ENCODE measurements around the gene NAMPT. TPM values are rescaled to one million over a fixed set of nuclear protein-coding genes. Genes with fewer than 3 reads are reported as not detected.

Gene NAMPT
- total RNA-seq, 1 experiment from 2014 or later = 392 TPM

DNA sequence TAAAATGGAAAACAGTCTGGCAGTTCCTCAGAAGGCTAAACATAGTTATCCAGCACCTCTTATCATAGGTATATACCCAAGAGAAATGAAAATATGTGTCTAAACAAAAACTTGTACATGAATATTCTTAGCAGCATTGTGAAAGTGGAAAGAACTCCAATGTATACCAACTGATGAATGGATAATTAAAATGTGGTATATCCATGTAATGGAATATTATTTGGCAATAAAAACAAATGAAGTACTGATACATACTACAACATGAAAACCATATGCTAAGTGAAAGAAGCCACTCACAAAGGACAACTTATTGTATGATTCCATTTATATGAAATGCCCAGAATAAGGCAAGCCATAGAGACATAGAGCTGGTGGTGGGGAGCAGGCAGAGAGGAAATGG is 32.2 kb upstream of the NAMPT start:
- DNase-seq (ENCODE audit: unreplicated experiment) = no peak
- intact Hi-C loops (cut with micrococcal nuclease) = no loop called here
- TF ChIP-seq, protein P1, sequence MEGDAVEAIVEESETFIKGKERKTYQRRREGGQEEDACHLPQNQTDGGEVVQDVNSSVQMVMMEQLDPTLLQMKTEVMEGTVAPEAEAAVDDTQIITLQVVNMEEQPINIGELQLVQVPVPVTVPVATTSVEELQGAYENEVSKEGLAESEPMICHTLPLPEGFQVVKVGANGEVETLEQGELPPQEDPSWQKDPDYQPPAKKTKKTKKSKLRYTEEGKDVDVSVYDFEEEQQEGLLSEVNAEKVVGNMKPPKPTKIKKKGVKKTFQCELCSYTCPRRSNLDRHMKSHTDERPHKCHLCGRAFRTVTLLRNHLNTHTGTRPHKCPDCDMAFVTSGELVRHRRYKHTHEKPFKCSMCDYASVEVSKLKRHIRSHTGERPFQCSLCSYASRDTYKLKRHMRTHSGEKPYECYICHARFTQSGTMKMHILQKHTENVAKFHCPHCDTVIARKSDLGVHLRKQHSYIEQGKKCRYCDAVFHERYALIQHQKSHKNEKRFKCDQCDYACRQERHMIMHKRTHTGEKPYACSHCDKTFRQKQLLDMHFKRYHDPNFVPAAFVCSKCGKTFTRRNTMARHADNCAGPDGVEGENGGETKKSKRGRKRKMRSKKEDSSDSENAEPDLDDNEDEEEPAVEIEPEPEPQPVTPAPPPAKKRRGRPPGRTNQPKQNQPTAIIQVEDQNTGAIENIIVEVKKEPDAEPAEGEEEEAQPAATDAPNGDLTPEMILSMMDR (IDR thresholded peaks at IDR 0.05; ENCODE audit: unreplicated experiment) = no peak
- H3K9me3 Mint-ChIP-seq (ENCODE audit: unreplicated experiment) = no peaks in the 10 kb centered on the region
- POLR2A ChIA-PET = no interaction called here
- H3K27ac Mint-ChIP-seq (ENCODE audit: low read depth, unreplicated experiment) = no peak overlapping the region
- no peaks in the 10 kb centered on the region for H3K36me3 Mint-ChIP-seq (ENCODE audit: insufficient read depth, unreplicated experiment)
- no TSS peak for BruUV-seq (replicated peaks)
- peaks cover 26% of the 10 kb centered on the region for H3K4me1 Mint-ChIP-seq (ENCODE audit: insufficient read depth, unreplicated experiment)
- no peak overlapping the region for H3K4me3 Mint-ChIP-seq (ENCODE audit: unreplicated experiment)
- CTCF ChIA-PET = no interaction called here
- H3K27me3 Mint-ChIP-seq (ENCODE audit: insufficient read depth, unreplicated experiment) = no peaks in the 10 kb centered on the region

DNA sequence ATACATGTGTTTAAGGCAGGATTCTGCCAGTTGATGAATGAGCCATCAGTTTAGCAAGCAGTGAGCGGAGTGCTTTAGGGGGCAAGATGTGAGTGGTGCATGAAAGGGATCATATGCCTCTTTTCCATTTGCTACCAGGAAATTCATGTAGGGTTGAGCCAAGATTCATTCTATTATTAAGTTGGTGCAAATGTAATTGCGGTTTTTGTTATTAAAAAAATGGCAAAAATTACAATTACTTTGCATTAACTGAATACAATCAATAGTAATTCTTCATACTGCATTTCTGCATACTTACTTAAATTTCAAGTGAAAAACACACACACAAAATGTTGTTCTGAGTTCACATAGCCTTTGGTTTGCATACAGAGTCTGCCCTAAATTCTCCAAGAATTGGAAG is 30.1 kb upstream of the NAMPT start:
- no TSS peak for BruUV-seq (replicated peaks)
- ChIA-PET POLR2A (no interaction called here), CTCF (interaction anchor here (1.6 kb wide), 1 partner anchor 138 kb away, joined by 4 read pairs; no protein-coding TSS in a partner anchor)
- TF ChIP-seq, protein P1 (IDR thresholded peaks at IDR 0.05; ENCODE audit: unreplicated experiment) = no peak
- H3K27ac Mint-ChIP-seq (ENCODE audit: low read depth, unreplicated experiment) = no peak overlapping the region
- peaks cover 29% of the 10 kb centered on the region for H3K4me1 Mint-ChIP-seq (ENCODE audit: insufficient read depth, unreplicated experiment)
- no peaks in the 10 kb centered on the region for H3K27me3 Mint-ChIP-seq (ENCODE audit: insufficient read depth, unreplicated experiment)
- no peaks in the 10 kb centered on the region for H3K9me3 Mint-ChIP-seq (ENCODE audit: unreplicated experiment)
- no peaks in the 10 kb centered on the region for H3K36me3 Mint-ChIP-seq (ENCODE audit: insufficient read depth, unreplicated experiment)
- DNase-seq (ENCODE audit: unreplicated experiment) = no peak
- H3K4me3 Mint-ChIP-seq (ENCODE audit: unreplicated experiment) = no peak overlapping the region
- intact Hi-C loops (cut with micrococcal nuclease) = no loop called here

DNA sequence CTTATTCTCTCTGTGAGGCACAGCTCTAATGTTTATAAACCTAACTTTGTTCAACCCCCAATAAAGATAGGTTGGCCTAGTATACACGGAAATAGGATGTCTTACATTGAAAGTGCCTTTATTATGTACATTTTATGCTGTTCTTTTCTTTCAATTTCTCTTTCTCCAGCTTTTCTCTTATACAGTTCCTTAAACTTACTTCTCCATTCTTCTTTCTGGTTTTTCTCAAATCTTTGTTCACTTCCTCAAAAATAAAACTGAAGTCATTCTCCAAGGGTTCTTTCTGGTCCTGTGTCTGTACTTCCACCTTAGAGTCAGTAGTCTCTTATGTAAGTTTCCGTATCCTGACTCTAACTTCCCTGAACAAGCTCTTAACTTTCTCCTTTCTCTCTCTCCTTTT is 29.2 kb upstream of the NAMPT start:
- H3K36me3 Mint-ChIP-seq (ENCODE audit: insufficient read depth, unreplicated experiment) = no peaks in the 10 kb centered on the region
- TF ChIP-seq, protein P1 (IDR thresholded peaks at IDR 0.05; ENCODE audit: unreplicated experiment) = no peak
- H3K9me3 Mint-ChIP-seq (ENCODE audit: unreplicated experiment) = no peaks in the 10 kb centered on the region
- no peak for DNase-seq (ENCODE audit: unreplicated experiment)
- H3K27me3 Mint-ChIP-seq (ENCODE audit: insufficient read depth, unreplicated experiment) = no peaks in the 10 kb centered on the region
- intact Hi-C loops (cut with micrococcal nuclease) = loop anchor here (1.0 kb wide), 1 partner anchor 29 kb away; no protein-coding TSS in a partner anchor
- ChIA-PET CTCF (interaction anchor here (1.6 kb wide), 1 partner anchor 137 kb away, joined by 4 read pairs; no protein-coding TSS in a partner anchor), POLR2A (interaction anchor here (1.0 to 1.1 kb wide), 2 partner anchors 27 to 28 kb away, joined by 3 to 7 read pairs; partner anchors contain the start of gene NAMPT)
- peaks cover 29% of the 10 kb centered on the region for H3K4me1 Mint-ChIP-seq (ENCODE audit: insufficient read depth, unreplicated experiment)
- H3K4me3 Mint-ChIP-seq (ENCODE audit: unreplicated experiment) = no peak overlapping the region
- peak overlapping the region; percentile 81 for H3K27ac Mint-ChIP-seq (ENCODE audit: low read depth, unreplicated experiment)
- no TSS peak for BruUV-seq (replicated peaks)

DNA sequence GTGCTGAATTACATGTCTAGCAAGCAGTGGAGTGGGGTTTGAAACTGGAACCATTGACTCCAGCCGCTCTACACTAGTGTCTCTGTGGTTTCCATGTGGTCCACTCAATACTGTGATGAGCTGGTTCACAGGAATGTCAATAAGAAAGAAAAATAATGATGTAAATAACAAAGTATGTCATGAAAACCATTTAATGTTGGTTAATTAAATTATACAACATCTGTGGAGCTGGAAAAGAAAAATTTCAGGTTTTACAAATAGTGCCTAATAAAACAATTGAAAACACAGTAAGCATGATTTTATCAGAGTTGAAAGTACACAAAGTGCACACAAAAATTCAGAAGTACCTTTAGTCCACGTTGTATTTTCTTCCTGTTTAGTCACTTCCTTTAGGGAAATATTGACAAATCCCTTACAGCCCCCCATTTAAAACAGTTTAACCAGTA is 28.7 kb upstream of the NAMPT start:
- TF ChIP-seq, protein P1 (IDR thresholded peaks at IDR 0.05; ENCODE audit: unreplicated experiment) = no peak
- Mint-ChIP-seq H3K4me3 (ENCODE audit: unreplicated experiment) (no peak overlapping the region), H3K27ac (ENCODE audit: low read depth, unreplicated experiment) (peak overlapping the region; percentile 81), H3K36me3 (ENCODE audit: insufficient read depth, unreplicated experiment) (no peaks in the 10 kb centered on the region), H3K4me1 (ENCODE audit: insufficient read depth, unreplicated experiment) (peaks cover 29% of the 10 kb centered on the region), H3K9me3 (ENCODE audit: unreplicated experiment) (no peaks in the 10 kb centered on the region), H3K27me3 (ENCODE audit: insufficient read depth, unreplicated experiment) (no peaks in the 10 kb centered on the region)
- ChIA-PET POLR2A (interaction anchor here (1.0 to 1.1 kb wide), 2 partner anchors 26 to 28 kb away, joined by 3 to 7 read pairs; partner anchors contain the start of gene NAMPT), CTCF (interaction anchor here (1.6 kb wide), 1 partner anchor 137 kb away, joined by 4 read pairs; no protein-coding TSS in a partner anchor)
- no TSS peak for BruUV-seq (replicated peaks)
- DNase-seq (ENCODE audit: unreplicated experiment) = peak; percentile 27
- intact Hi-C loops (cut with micrococcal nuclease) = loop anchor here (1.0 kb wide), 1 partner anchor 28 kb away; no protein-coding TSS in a partner anchor

All from MCF 10A (cell line).